Ovary (tissue), 9 donors: ENCODE measurements around the gene ITSN1. TPM values are rescaled to one million over a fixed set of nuclear protein-coding genes. Genes with fewer than 3 reads are reported as not detected.

Experiments used
- DNase-seq, 5 donors: peaks; one replicate each; pipeline ENCODE4 v3.0.0-alpha.2; 2019 to 2020
- H3K27ac ChIP-seq, 2 donors: fragments of 200-600 bp; one replicate each; pipeline versions ENCODE4 v1.5.1 to v1.8.0; 2019 to 2022
- H3K27me3 ChIP-seq: fragments of 200-600 bp; one replicate; pipeline ENCODE4 v1.8.0; 2022
- H3K36me3 ChIP-seq: fragments of 200-600 bp; sonication (generic); one replicate; pipeline ENCODE4 v1.5.1; 2019
- H3K4me1 ChIP-seq: one replicate; pipeline ENCODE4 v1.8.1; 2013; ENCODE audit warnings: mild to moderate bottlenecking, moderate library complexity; ENCODE audit not compliant: insufficient read depth
- H3K4me3 ChIP-seq: fragments of 200-600 bp; sonication (generic); one replicate; pipeline ENCODE4 v1.5.1; 2017
- H3K9me3 ChIP-seq, 2 donors: fragments of 200-600 bp in 1 of 2; sonication (generic) in 1 of 2; one replicate each; pipeline versions ENCODE4 v1.5.1 to v1.8.1; 2013 to 2019; ENCODE audit warnings: mild to moderate bottlenecking in 1 of 2, moderate library complexity in 1 of 2
- CTCF ChIP-seq, 3 donors: fragments of 450-650 bp in 2 of 3; fragments of 200-600 bp in 1 of 3; IDR thresholded peaks; one replicate each; pipeline versions ENCODE4 v1.5.1 to v1.8.0; 2016 to 2022; ENCODE audit warnings: antibody characterized with exemption in 3 of 3, mild to moderate bottlenecking in 1 of 3
- EP300 ChIP-seq: sonication (generic); formaldehyde crosslinking; IDR thresholded peaks from one replicate; pipeline ENCODE4 v1.6.1; 2017; ENCODE audit warnings: antibody characterized with exemption
- POLR2A ChIP-seq: fragments of 450-650 bp; IDR thresholded peaks from one replicate; pipeline ENCODE4 v1.6.1; 2017; ENCODE audit warnings: antibody characterized with exemption, mild to moderate bottlenecking, moderate library complexity
- WGBS, 3 donors: extraction: QIAGEN DNeasy Blood & Tissue Kit in 1 of 3; methylation state at CpG; one replicate each; pipeline versions ENCODE4 v1.1.5 to v1.1.7; 2013 to 2017; 5-methylcytosine and 5-hydroxymethylcytosine counted together
- intact Hi-C, 4 donors: fragments of 100-400 bp; cut with DNase I; formaldehyde crosslinking; loops; one replicate each; pipeline versions ENCODE4 v1.11.0 to v1.15.1; 2022 to 2023
- polyA plus RNA-seq, 2 donors: library from polyadenylated mRNA; stranded (reverse); fragments of 200-250 nt in 1 of 2; fragments of 350-450 nt in 1 of 2; fragmentation: Illumina TruSeq in 1 of 2; extraction: RNeasy Lipid Tissue Mini Kit (QIAGEN cat#74804) in 1 of 2; gene quantifications; one replicate each; pipeline ENCODE4 v1.2.3, GENCODE V29; 2013 to 2014
- total RNA-seq, 7 donors: library from RNA; depleted of rRNA in 2 of 7; stranded (reverse); fragments of >200 nt in 2 of 7; fragmentation: NEBNext Ultra II Directional in 3 of 7; extraction: Animal tissue kit (Norgen Biotek cat#: 25700) in 3 of 7; gene quantifications; one replicate each; pipeline versions ENCODE4 v1.1.0 to v1.2.4, GENCODE V29; 2016 to 2023
- donor health status: DM: no; HTN: no; CAD: no; lungs with moderate emphysema.
- donor health status: DM: no; HTN: no; CAD: no.
- donor health status: Bipolar disorder and iron deficiency.
- donor health status: DM: yes; HTN: yes; CAD: no.
- donor health status: DM: no; HTN: no; CAD: no.
- donor health status: DM: yes; HTN: yes; CAD: no.

ITSN1 gene
- total and polyA plus RNA-seq, 9 donors, result 22.6 to 61.3 (median 36.4) TPM

DNA sequence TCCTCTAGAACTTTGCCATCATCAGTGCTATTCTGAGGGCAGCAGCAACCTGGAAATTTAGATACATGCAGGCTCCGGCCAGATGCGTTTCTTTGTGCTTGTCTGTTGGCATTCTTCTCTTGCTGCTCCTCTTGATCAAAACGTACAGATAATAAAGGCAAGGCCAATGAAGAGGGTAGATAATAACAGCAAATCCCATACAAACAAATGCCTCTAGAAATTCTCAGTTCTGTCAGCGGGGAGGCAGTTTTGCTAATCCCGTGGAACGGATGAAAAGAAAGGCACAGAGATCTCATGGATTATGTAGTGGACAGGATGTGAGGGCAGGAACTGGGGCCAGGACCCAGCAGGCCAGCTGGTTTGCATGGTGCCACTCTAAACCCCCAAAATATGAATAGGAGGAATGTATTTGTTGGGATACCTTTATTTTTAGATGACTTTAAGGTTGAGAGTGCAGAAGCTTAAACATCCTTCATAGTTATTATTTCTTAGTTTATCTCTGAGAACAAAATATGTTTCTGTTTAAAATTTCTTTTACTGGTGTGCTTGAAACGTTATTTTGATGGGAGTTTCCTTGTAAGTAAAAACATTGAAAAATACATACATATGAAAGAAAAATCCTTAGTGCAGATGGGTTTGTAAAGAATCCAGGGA, 1.5 kb downstream of the ITSN1 start:
- Histone ChIP-seq H3K36me3 (no peaks in the 10 kb centered on the region), H3K4me3 (peak overlapping the region; percentile 65), H3K27ac (peak overlapping the region in 1 of 2 donors; percentile 79), H3K27me3 (no peaks in the 10 kb centered on the region), H3K9me3 (no peaks in the 10 kb centered on the region), H3K4me1 (peaks cover 11% of the 10 kb centered on the region)
- intact Hi-C loops, result loop anchor here (5.0 to 10.0 kb wide), 4 partner anchors 61 to 254 kb away; partner anchors contain the start of genes GART (in 1 of the 4) and SON (in 1 of the 4)
- TF ChIP-seq EP300 (no peak), POLR2A (no peak), CTCF (IDR thresholded peaks at IDR 0.05) (no peak)
- 1% methylated on average over 7 of the region's 7 CpGs for WGBS, 3 donors
- no peak for DNase-seq

GRCh38 chr21:33644383-33645074, 2.2 kb downstream of the ITSN1 start:
- Histone ChIP-seq H3K9me3 (no peaks in the 10 kb centered on the region), H3K27me3 (no peaks in the 10 kb centered on the region), H3K4me3 (peak overlapping the region; percentile 3), H3K27ac (peak overlapping the region in 1 of 2 donors; percentile 79), H3K4me1 (peaks cover 14% of the 10 kb centered on the region), H3K36me3 (no peaks in the 10 kb centered on the region)
- DNase-seq, result no peak
- intact Hi-C loops, result loop anchor here (5.0 to 10.0 kb wide), 4 partner anchors 60 to 253 kb away; partner anchors contain the start of genes GART (in 1 of the 4) and SON (in 1 of the 4)
- WGBS, 3 donors, result 24 to 31% (median 30%) methylated on average over 11 of the region's 11 CpGs
- TF ChIP-seq EP300 (no peak), POLR2A (no peak), CTCF (IDR thresholded peaks at IDR 0.05) (no peak)

DNA sequence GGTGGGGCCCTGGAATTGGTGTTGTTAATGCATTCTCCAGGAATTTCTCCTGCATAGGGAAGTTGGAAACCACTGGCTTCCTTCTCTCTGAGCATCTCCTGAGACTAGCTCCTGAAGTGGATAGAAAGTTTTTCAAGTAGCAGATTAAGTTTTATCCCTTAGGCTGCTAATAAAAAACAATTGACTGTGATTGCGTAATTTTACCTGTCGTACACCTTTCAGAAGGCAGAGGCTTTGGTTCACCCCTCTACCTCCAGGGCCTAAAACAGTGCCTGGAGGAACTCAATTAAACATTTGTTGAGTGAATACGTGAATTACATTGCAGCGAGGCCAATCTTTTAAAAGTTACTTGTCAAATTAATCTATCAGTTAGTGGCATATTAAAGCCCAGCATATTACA, 3.4 kb downstream of the ITSN1 start:
- H3K27ac ChIP-seq, result no peak overlapping the region
- no peak for DNase-seq
- H3K4me3 ChIP-seq, result no peak overlapping the region
- no peak for TF ChIP-seq POLR2A
- no peak for TF ChIP-seq CTCF (IDR thresholded peaks at IDR 0.05)
- TF ChIP-seq EP300, result no peak
- intact Hi-C loops, result loop anchor here (10.0 kb wide), 2 partner anchors 59 to 249 kb away; no protein-coding TSS in a partner anchor
- H3K4me1 ChIP-seq, result peaks cover 20% of the 10 kb centered on the region
- WGBS, 3 donors, result 94 to 97% (median 95%) methylated on average over 4 of the region's 4 CpGs
- no peaks in the 10 kb centered on the region for H3K9me3 ChIP-seq
- no peaks in the 10 kb centered on the region for H3K27me3 ChIP-seq
- H3K36me3 ChIP-seq, result no peaks in the 10 kb centered on the region

DNA sequence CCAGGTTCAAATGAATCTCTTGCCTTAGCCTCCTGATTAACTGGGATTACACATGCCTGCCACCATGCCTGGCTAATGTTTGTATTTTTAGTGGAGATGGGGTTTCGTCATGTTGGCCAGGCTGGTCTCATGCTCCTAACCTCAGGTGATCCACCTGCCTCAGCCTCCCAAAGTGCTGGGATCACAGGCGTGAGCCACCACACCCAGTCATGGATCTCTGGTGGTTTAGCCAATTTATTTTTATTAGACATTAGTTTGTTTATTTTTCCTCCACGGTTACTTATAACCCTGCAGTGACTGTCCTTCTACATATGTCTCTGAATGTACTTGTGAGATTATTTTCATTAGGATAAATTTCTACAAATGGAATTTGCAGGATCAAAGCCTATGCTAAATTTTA, 5.3 kb downstream of the ITSN1 start:
- no peaks in the 10 kb centered on the region for H3K27me3 ChIP-seq
- intact Hi-C loops, result loop anchor here (10.0 kb wide), 2 partner anchors 57 to 247 kb away; no protein-coding TSS in a partner anchor
- 80 to 87% (median 82%) methylated on average over 3 of the region's 3 CpGs for WGBS, 3 donors
- no peak for TF ChIP-seq POLR2A
- no peak for TF ChIP-seq EP300
- no peak for TF ChIP-seq CTCF (IDR thresholded peaks at IDR 0.05)
- DNase-seq, result no peak
- H3K4me3 ChIP-seq, result no peak overlapping the region
- H3K4me1 ChIP-seq, result peaks cover 25% of the 10 kb centered on the region
- H3K27ac ChIP-seq, result no peak overlapping the region
- no peaks in the 10 kb centered on the region for H3K36me3 ChIP-seq
- no peaks in the 10 kb centered on the region for H3K9me3 ChIP-seq
